OCI-LY1 (cell line): ENCODE measurements around the gene USH2A.

Experiments used
- H2AFZ ChIP-seq: fragments of 200-600 bp; sonication (generic), shearing (Covaris generic); 2 replicates; pipeline ENCODE4 v1.6.0; 2014; ENCODE audit warnings: antibody characterized with exemption, mild to moderate bottlenecking, low read length
- H3F3A ChIP-seq: fragments of 200-600 bp; sonication (generic), shearing (Covaris generic); 2 replicates; pipeline ENCODE4 v1.6.0; 2014; ENCODE audit warnings: mild to moderate bottlenecking, antibody characterized with exemption, low read length, moderate library complexity; ENCODE audit not compliant: insufficient read depth
- H3K27ac ChIP-seq: fragments of 200-600 bp; sonication (generic); 2 replicates; pipeline ENCODE4 v1.5.1; 2014; ENCODE audit warnings: low read length, mixed run types, mild to moderate bottlenecking, low read depth; ENCODE audit not compliant: poor library complexity, severe bottlenecking
- H3K27me3 ChIP-seq: fragments of 200-600 bp; sonication (generic); 2 replicates; pipeline ENCODE4 v1.6.0; 2014; ENCODE audit warnings: antibody characterized with exemption, mild to moderate bottlenecking, low read length, moderate library complexity; ENCODE audit not compliant: insufficient read depth
- H3K36me3 ChIP-seq: fragments of 200-600 bp; sonication (generic); 2 replicates; pipeline ENCODE4 v1.6.1; 2014; ENCODE audit warnings: mild to moderate bottlenecking, antibody characterized with exemption, low read length, moderate library complexity, mixed read lengths; ENCODE audit not compliant: insufficient read depth
- H3K4me1 ChIP-seq: fragments of 200-600 bp; sonication (generic); 2 replicates; pipeline ENCODE4 v1.5.1; 2014; ENCODE audit warnings: mild to moderate bottlenecking, low read length, moderate library complexity; ENCODE audit not compliant: insufficient read depth, severe bottlenecking
- H3K4me2 ChIP-seq: fragments of 200-600 bp; sonication (generic), shearing (Covaris generic); 2 replicates; pipeline ENCODE4 v1.6.1; 2014; ENCODE audit warnings: low read length
- H3K4me3 ChIP-seq: fragments of 200-600 bp; sonication (generic); 2 replicates; pipeline ENCODE4 v1.5.1; 2014; ENCODE audit warnings: low read length, low read depth, mild to moderate bottlenecking, mixed read lengths; ENCODE audit not compliant: poor library complexity, severe bottlenecking
- H3K79me2 ChIP-seq: fragments of 200-600 bp; shearing (Covaris generic); 2 replicates; pipeline ENCODE4 v1.6.1; 2016; ENCODE audit warnings: mixed run types, low read length, mixed read lengths; ENCODE audit not compliant: insufficient read depth
- H3K9ac ChIP-seq: fragments of 200-600 bp; sonication (generic), shearing (Covaris generic); 2 replicates; pipeline ENCODE4 v1.6.1; 2014; ENCODE audit warnings: mild to moderate bottlenecking, low read length, mixed read lengths
- H3K9me2 ChIP-seq: fragments of 200-600 bp; sonication (generic), shearing (Covaris generic); 2 replicates; pipeline ENCODE4 v1.6.1; 2014; ENCODE audit warnings: low read depth, mild to moderate bottlenecking, low read length, mixed read lengths
- H3K9me3 ChIP-seq: fragments of 200-600 bp; shearing (Covaris generic); 2 replicates; pipeline ENCODE4 v1.6.1; 2014; ENCODE audit warnings: low read length, mixed read lengths
- H4K20me1 ChIP-seq: fragments of 200-600 bp; sonication (generic), shearing (Covaris generic); 2 replicates; pipeline ENCODE4 v1.6.0; 2016; ENCODE audit warnings: mild to moderate bottlenecking, low read length; ENCODE audit not compliant: insufficient read depth
- CTCF ChIP-seq: fragments of 200-600 bp; sonication (generic), shearing (Covaris generic); IDR thresholded peaks from 2 replicates; pipeline ENCODE4 v1.5.1; 2017; ENCODE audit warnings: mild to moderate bottlenecking, antibody characterized with exemption, low read length, moderate library complexity, mixed read lengths
- EZH2 ChIP-seq: fragments of 200-600 bp; sonication (generic), shearing (Covaris generic); IDR thresholded peaks from 2 replicates; pipeline ENCODE4 v1.8.0; 2017; ENCODE audit warnings: borderline replicate concordance, mixed run types, mild to moderate bottlenecking, antibody characterized with exemption, low read length, moderate library complexity, mixed read lengths

The USH2A gene

GRCh38 chr1:216332003-216332402 lies 91.2 kb downstream of the USH2A start:
- Histone ChIP-seq H3K27ac (no peak overlapping the region), H3K4me2 (no peak overlapping the region), H4K20me1 (no peaks in the 10 kb centered on the region)

DNA sequence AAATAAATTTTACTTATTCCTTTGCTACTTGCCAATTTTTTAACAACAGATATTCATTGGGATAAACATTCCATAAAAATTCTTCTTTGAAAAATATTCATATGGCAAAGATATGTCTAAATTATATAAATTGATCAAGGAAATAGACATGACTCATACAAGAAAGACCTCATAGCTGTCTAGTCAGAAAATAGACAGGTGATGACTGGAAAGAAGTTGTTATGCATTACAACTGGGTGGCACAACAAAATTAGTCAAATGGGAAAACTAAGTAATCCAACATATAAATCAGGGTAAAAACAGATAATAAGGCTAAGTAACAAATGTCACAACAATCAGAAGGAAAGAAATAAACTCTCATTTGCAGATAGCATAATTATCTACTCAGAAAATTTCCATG lies 92.0 kb downstream of the USH2A start:
- no peaks in the 10 kb centered on the region for H3K36me3 ChIP-seq
- H3F3A ChIP-seq: no peaks in the 10 kb centered on the region
- TF ChIP-seq EZH2: no peak
- no peak for TF ChIP-seq CTCF
- no peaks in the 10 kb centered on the region for H3K9me2 ChIP-seq
- no peak overlapping the region for H3K27ac ChIP-seq
- no peaks in the 10 kb centered on the region for H4K20me1 ChIP-seq
- H2AFZ ChIP-seq: no peak overlapping the region
- H3K27me3 ChIP-seq: no peaks in the 10 kb centered on the region
- no peak overlapping the region for H3K9ac ChIP-seq
- H3K4me2 ChIP-seq: no peak overlapping the region
- no peaks in the 10 kb centered on the region for H3K4me1 ChIP-seq
- no peaks in the 10 kb centered on the region for H3K9me3 ChIP-seq
- no peak overlapping the region for H3K4me3 ChIP-seq
- no peaks in the 10 kb centered on the region for H3K79me2 ChIP-seq

More at GRCh38 chr1:216332003-216332402, 91.2 kb downstream of the USH2A start:
- Histone ChIP-seq H3K36me3 (no peaks in the 10 kb centered on the region), H3K27me3 (no peaks in the 10 kb centered on the region), H2AFZ (no peak overlapping the region), H3K4me1 (no peaks in the 10 kb centered on the region), H3K9me3 (no peaks in the 10 kb centered on the region), H3K79me2 (no peaks in the 10 kb centered on the region), H3K9ac (no peak overlapping the region), H3F3A (no peaks in the 10 kb centered on the region), H3K9me2 (no peaks in the 10 kb centered on the region), H3K4me3 (no peak overlapping the region)
- no peak for TF ChIP-seq CTCF
- TF ChIP-seq EZH2: no peak

DNA sequence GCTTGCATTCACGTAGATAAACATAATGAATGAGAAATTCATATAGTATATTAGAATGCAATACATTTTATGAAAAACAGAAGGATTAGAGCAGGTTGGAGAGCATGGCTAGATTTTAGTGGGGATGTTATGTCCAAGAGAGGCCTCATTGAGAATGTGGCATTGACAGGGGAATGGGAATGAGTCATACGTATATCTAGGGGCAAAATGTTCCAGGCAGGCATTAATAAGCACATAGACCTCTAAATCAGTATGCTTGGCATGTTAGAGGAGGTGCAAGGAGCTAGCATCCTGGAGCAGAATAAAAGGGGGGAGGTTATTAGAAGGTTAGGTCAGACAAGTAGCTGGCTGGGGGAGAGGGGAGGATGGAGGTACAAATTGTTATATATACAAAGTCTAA lies 93.0 kb downstream of the USH2A start:
- no peaks in the 10 kb centered on the region for H3K4me1 ChIP-seq
- no peaks in the 10 kb centered on the region for H3K79me2 ChIP-seq
- no peak overlapping the region for H3K4me3 ChIP-seq
- no peaks in the 10 kb centered on the region for H3K9me3 ChIP-seq
- H4K20me1 ChIP-seq: no peaks in the 10 kb centered on the region
- no peak overlapping the region for H3K4me2 ChIP-seq
- no peak overlapping the region for H2AFZ ChIP-seq
- H3K27me3 ChIP-seq: no peaks in the 10 kb centered on the region
- H3K36me3 ChIP-seq: no peaks in the 10 kb centered on the region
- no peak for TF ChIP-seq EZH2
- no peak for TF ChIP-seq CTCF
- no peaks in the 10 kb centered on the region for H3K9me2 ChIP-seq
- no peak overlapping the region for H3K27ac ChIP-seq
- no peak overlapping the region for H3K9ac ChIP-seq
- H3F3A ChIP-seq: no peaks in the 10 kb centered on the region
